Stimulated activated CD8-positive, alpha-beta memory T cell treated with anti-CD3 and anti-CD28 coated beads, Interleukin-2, amount 100 ng/mL, for 1 hour (primary cell): ENCODE data around the gene HS3ST4.

Source experiments
- DNase-seq, 2 donors: peaks; one replicate each; pipeline ENCODE4 v3.0.0-alpha.2; 2020; ENCODE audit warnings: low read depth in 2 of 2

The HS3ST4 gene

DNA sequence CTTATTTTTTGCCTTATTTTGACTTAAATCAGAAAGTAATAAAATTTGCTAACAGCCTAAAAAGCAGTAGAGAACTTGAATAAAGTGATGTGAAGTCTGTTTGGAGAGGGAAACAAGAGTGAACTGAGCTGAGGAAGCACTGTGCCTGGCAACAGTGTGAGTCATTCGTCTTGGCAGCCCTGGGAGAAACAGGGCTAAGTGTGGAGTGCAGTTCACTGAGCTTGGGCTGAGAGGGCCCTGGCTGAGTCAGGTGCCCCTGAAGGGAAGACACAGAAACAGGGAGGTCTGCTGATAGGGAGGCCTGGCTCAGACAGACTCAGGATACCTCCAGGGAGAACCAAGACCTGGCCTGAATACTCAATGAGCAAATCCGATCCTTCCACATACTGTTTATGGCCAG lies 132.1 kb downstream of the HS3ST4 start:
- DNase-seq: no peak

DNA sequence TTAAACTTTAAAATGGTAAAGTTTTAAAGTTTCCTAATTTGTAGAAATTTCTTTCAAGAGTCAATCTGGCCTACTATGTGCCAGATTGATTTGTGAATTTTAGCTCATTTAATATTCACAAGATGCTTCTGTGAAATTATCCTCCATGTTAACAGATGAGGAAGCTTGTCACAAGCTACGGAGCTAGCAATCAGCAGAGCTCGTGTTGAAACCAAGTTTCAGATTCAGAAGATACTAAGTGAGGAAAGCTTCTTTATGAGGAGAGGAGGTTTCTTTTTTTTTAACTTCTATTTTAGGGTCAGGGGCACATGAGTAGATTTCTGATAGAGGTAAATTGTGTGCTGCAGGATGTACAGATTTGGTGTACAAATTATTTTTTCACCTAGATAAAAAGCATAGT lies 135.9 kb downstream of the HS3ST4 start:
- DNase-seq: no peak

DNA sequence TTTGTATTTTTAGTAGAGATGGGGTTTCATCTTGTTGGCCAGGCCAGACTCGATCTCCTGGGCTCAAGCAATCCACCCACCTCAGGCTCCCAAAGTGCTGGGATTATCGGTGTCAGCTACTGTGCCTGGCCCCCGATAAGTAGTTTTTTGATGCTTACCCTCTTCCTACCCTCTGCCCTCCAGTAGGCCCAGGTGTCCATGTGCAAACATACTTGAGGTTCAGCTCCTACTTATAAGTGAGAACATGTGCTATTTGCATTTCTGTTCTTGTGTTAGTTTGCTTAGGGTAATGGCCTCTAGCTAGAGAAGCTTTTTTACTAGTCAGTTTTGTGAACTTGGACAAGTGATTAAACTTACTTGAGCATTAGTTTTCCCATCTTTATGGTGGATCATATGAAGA lies 136.8 kb downstream of the HS3ST4 start:
- no peak for DNase-seq

DNA sequence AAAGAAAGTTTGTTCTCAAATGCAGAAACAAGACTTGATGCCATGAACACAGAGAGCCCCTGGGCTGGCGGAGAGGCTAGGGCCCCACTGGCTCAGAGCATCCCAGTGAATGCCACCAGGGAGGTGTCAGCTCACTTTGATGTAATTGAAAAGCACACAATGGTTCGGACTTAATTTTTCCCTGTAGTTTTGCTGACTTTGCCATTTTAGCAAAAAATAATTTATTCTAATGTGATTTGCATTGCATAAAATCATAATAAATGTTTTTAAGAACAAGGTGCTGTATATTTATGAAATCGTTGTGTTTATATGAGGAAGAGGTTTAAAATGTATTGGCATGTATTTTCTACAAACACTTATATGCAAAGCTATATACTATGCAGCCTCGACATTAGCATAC lies 140.5 kb downstream of the HS3ST4 start:
- DNase-seq: no peak

DNA sequence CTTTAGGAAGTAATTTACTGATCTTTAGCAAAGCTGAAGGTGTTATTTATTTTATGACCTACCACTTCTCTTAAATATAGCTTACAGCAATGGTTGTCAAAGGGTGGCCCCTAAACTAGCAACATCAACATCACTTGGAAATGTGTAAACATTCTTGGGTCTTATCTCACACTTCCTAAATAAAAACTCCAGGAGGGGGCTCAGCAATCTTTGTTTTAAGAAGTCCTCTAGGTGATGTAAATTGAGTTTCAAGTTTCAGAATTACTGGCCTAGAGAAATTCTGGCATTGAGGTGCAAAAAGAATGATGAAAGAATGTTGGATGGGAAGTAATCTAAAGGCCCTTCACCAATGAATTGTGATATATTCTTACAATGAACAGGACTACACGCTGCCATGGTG lies 142.3 kb downstream of the HS3ST4 start:
- no peak for DNase-seq

DNA sequence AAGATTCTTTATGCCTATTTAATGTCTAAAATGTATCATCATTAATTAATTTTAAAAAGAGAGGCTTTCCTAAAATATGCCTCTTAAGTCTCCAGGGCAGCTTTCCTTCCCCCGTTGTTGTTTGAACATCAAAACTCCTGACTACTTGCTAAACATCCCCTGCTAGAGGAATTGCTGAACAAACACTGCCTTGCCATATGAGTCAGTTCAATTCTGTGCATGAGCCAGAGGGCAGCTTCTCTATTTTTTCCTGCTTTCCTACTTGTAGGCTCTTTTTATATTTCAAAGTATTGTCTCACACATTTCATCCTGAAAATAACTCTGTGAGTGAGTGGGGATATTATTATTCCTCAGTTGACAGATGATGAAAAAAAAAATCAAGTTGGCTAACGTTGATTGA lies 143.4 kb downstream of the HS3ST4 start:
- DNase-seq: no peak

DNA sequence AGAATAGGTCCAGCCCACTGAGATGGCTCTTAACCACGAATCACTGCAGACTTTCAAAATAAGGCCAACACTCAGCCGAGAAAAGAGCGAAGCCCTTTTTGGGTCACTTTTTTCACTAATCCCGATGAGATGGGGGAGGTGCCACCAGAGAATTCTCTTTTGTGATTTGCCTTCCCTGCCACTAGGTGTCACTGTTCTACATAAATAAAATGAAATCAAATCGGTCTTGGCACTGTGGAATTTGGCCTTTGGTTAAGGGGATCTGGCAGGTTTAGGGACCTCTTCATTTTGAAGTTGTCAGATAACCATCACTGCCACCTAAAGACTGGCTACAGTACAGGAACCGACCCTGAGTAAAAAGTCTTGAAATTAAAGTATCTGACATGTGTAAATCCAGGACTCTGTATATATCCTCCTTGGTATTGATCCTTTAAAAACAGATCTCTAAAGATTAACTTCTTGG lies 147.0 kb downstream of the HS3ST4 start:
- no peak for DNase-seq

DNA sequence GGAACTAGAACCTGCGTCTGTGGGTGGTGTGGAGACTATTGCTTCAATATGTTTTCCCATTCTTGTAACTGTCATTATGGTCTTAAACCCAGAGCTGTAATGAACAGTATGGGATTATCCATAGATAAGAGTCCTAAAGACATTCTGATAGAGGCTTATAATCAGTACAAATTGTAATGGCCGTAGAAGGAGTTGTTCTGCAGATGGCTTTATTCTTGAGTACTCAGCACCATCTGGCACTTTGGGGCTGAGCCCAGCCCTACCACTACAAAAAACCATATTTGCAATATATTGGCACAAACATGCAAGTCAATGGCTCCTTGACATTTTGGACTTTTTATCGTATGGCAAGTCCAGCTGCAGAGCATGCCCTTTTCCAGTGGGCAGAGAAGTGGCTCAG lies 150.0 kb downstream of the HS3ST4 start:
- DNase-seq: no peak

DNA sequence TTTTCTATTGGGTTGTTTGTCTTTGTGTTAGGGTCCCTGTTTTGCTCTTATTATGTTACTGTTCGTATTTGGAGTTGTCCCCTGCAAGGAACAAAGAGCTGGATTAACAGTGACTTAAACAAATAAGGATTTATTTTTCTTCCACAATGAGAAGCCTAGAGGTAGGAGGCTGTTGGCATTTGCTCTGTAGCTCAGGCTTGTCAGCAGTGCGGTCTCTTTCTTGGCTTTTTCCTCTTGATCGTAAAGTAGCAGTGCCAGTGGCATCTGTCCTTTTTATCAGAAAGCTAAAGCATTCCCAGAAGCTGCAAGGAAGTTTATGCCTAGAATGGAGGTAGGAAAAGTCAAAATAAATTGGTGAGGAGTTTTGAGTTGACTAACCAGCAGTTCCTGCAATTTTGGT lies 154.1 kb downstream of the HS3ST4 start:
- no peak for DNase-seq

DNA sequence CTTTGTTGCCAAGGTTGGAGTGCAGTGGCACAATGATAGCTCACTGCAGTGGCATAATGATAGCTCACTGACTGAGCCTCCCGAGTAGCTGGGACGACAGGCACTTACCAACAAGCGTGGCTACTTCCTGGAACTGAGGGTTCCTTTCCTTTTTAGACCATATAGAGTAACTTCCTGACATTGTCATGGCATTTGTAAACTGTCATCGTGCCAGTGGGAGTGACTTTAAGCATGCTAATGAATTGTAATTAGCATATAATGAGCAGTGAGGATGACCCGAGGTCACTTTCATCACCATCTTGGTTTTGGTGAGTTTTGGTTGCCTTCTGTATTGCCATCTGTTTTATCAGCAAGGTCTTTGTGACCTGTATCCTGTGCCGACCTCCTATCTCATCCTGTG lies 162.4 kb downstream of the HS3ST4 start:
- DNase-seq: no peak

DNA sequence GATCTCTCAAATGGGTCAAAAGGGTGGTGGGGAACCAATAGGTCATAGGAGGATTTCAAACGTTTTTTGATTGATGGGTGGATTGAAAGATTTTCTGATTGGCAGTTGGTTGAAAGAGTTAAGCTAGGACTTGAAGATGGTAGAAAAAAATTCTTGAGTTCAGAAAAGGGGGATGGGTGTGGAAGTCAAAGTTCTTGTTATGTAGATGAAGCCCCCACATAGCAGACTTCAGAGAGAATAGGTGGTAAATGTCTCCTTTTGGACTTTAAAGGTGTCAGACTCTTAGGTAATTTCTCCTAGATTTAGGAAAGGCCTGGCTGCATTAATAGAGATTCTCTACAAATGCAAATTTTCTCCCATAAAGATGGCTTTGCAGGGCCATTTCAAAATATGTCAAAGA lies 163.3 kb downstream of the HS3ST4 start:
- DNase-seq: no peak

DNA sequence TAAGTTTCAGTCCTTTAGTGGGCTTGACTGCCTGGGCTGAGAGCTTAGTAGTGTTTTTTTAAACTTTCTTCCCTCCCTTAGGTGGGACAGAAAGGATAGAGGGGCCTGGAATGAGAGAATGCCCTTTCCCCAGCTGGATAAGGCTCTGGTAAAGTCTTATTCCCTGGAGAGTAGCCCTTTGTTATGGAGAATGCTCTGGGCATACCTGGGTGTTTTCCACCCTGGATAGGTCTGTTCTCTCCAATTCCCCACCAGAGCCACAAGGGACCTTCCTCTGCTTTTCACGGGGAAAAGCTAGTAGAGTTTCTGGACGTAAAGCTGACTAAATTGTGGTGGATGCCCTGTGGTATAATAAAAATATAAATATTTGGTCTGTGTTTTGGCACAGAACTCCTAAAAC lies 164.1 kb downstream of the HS3ST4 start:
- no peak for DNase-seq

DNA sequence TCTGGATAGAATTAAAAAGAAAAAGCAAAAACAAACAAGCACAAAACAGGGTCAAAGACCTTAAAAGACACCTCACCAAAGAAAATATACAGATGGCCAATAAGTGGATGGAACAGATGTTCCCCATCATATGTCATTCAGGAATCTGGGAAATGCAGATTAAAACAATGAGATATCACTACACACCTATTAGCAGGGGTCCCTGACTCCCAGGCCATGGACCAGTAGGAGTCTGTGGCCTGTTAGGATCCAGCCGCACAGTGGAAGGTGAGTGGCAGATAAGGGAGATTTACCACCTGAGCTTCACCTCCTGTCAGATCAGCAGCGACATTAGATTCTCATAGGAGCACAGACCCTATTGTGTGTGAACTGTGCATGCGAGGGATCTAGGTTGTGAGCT lies 167.9 kb downstream of the HS3ST4 start:
- no peak for DNase-seq

DNA sequence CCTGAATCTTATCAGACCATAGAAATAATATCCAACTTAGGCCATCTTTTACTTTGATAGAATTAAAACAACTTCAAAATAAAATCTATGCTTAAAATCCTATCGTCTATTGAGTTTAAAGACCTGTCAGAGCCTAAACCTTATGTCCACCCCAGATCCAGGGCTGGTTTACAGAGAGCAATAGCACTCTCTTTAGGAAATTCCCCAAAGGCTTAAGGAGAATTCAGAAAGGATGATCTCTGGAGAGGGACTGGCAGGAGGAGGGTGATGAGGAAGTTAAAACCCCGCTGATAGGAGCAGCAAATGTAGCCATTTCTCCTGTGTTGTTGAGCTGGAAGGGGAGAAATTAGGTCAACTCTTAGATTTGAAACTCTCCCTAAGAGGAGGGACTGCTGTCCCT lies 175.3 kb downstream of the HS3ST4 start:
- DNase-seq: no peak

DNA sequence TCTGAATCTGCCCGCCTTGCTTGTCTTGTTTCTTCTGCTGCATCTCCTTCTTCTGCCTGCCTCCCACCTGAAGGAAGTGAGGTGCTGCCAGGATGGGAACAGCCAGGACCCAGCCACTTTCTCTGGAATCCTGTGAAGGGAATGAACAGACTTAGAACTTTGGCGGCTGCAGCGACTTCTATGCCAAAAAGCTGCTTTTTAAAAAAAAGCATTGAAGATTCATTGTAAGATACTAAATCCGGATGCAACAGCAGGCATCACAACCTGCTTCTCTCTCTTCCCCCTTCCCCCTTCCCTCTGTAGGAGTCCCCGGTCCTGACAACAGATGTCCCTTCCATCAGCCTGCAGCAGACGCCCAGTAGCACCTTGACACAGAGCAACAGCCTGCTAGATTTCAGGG lies 176.3 kb downstream of the HS3ST4 start:
- no peak for DNase-seq

DNA sequence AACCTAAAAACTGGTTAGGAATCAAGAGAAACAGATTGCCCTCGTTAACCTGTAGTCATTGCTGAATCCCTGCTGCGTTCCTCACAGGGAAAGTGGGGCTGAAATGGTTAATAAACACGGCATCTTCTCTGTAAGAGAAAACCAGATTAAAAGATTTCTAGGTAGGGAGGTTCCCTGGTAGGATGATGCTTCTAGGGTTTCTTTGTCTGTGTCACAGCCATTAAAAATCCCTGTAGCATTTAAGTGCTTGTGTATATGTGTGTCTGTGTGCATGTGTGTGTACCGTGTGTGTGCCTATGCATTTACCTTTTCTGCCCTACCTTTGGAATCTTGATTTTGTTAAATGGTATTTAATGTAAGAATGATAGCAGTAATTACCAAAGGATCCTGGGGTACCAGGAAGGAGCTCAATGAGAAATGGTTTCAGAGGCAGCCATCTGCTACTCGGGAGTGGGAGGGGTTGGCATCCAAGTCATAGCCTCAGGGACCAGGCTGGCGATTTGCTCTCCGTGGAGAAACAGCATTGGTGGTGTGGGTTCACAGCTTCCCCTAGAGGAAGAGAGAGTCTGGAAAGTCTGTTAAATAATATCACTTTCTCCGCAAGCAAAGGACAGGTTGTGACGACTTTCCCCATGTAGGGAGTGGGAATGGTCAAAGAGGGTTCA lies 177.1 kb downstream of the HS3ST4 start:
- DNase-seq: no peak

DNA sequence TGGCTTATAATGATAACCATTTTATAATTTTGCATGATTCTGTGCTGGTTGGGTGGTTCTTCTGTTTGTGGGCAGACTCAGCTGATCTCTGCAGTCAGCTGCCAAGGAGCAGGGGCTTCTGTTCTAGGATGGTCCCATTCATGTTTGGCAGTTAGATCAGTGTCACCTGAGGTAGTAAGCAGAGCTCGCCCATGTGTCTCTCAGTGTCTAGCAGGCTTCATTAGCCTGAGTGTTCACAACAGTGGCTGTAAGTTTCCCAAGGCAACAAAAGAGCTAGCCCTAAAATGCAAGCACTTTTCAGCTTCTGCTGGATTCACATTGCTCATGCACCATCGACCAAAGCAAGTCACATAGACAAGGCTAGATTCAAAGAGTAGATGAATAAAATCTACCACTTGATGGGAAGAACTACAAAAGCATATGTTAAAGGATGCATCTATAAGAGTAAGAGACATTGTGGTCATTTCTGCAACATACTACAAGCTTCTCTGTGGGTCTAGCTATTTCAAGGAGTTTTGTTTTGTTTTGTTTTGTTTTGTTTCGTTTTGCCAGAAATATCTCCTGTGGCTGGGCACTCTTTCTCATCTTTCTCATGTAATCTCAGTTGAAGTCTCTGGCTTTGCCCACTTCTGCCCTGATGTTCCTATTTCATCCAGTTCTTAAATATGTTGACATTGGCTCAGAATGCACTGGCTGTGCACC lies 180.8 kb downstream of the HS3ST4 start:
- no peak for DNase-seq

DNA sequence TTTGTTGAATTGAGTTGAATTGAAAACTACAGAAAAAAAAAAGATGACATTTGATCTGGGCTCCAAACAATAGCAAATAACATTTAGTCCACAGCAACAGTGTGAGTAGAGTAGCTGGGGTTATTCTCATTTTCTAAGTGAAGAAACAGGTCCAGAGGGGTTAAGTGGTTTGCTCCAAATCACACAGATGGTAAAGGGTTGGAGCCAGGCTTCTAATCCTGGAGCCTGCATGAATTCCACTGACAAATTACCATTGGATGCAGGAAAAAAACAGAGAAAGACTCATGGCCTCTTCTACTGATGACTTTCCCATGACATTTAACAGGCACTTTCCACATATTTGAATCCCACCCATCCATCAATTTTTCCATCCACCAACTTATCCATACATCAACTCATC lies 182.4 kb downstream of the HS3ST4 start:
- DNase-seq: no peak

DNA sequence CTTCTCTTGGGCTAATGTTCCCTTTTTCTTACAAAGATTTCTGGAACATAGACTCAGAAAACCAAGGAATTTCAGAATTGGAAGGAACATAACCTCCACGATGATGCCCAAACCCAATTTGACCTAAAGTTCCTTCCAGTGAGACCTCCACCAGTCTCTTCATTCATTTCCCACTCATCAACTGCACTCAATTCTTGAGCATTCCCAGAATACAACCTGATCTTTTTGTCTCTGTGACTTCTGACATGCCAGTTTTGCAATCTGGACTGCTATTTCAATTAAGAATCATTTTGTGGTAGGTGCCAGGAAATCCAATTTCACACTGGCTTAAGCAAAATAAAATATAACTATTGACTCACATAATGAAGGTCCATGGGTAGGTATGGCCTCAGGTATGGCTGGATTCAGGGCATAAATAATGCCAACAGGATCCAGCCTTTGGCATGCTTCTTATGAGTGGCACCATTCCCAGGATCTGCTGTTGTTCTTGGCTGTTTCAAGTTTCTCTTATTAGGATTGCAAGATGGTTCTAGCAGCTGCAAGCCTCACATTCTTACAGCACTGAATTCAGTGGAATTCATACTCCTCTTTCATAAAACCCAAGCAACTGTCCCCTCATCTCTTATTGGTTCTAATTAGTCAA lies 184.3 kb downstream of the HS3ST4 start:
- DNase-seq: no peak

DNA sequence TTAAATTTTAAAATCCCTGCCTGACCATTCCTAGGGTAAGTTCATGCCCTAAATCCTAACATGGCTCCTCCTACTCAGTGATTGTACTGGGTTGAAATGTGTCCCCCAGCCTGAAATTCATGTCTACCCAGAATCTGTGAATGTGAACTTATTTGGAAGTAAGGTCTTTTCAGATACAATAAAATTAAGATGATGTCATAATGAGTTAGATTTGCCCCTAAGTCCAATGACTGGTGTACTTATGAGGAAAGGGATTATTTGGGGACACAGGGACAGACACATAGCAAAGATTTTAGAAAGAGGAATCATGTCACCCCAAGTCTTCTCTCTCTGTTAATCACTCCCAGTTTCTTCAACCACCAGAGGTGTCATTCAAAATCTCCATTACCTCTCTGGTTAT lies 185.3 kb downstream of the HS3ST4 start:
- no peak for DNase-seq

DNA sequence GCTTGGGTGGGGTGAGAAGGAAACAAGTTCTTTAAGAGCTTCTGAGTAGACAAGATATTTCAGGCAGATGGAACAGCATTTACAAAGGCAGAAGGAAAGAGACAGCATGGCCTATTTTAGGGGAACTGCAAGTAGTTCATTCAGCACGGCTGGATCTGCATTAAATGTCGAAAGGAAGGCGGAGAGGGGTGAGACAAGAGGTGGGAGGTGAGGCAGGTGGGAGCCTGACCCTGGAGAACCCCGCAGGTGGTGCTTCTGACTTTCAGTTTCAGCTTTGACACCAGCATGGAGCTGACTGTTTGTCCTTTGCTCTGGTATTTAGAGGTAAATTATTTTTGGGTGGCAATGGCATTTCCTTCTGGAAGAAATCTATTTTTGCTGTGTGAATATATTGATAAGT lies 194.8 kb downstream of the HS3ST4 start:
- no peak for DNase-seq

DNA sequence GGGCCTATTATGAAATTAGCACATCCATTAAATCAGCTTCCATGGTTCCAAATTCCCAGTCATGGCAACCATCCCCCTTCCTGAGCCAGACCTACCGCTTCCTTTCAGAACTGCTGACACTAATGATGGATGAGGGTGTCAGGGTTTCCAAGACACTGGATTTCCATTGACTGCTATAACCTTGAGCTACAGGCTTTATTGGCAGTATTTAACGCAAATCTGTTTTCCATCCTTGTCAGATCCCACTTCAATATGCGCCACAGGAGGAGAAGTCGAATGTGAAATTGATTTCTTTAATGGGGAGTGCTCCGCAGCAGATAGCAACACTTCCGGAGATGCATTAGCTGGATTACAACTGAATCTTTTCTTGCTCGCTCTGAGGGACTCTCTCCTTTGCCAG lies 197.1 kb downstream of the HS3ST4 start:
- DNase-seq: no peak

DNA sequence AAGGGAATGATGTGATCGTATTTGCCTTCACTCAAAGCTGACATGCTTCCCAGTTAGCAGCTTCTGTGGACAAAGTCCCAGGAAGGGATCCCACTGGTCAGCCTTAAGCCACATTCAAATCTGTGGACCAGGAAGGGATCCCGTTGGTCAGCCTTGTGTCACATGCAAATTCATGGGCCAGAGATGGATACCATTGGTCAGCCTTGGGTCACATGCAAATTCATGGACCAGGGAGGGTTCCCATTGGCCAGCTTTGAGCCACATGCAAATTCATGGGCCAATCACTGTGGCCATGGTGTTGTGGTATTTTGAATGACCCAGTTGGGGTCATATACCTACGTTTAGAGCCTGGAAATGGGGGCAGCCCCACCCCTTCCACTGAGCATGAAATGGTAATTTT lies 201.6 kb downstream of the HS3ST4 start:
- DNase-seq: no peak
